Measurements from ENCODE around the gene TNFSF10.

DNA sequence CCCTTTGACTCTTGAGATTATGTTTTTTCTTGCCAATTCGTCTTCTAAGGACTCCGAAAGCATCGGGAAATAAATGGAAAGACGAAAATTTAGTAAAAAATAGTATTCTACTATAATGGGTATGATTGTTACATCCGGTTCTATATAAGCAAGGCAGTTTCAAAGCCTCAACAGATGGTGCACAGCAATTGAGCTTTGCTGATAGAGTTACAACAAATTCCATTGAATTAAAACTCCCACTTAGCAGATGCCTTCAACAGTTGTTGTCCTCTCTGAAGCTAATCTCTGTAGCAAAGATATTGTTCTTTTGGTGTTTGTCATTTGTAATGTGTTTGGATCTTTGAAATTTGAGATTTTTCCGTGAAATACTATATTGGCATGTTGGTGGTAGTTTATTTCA lies 58.9 kb downstream of the TNFSF10 start:
- TF ChIP-seq, protein P1, sequence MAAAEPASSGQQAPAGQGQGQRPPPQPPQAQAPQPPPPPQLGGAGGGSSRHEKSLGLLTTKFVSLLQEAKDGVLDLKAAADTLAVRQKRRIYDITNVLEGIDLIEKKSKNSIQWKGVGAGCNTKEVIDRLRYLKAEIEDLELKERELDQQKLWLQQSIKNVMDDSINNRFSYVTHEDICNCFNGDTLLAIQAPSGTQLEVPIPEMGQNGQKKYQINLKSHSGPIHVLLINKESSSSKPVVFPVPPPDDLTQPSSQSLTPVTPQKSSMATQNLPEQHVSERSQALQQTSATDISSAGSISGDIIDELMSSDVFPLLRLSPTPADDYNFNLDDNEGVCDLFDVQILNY (CRISPR knock-in tag; IDR thresholded peaks at IDR 0.05), result no peak
- TF ChIP-seq, protein P2, sequence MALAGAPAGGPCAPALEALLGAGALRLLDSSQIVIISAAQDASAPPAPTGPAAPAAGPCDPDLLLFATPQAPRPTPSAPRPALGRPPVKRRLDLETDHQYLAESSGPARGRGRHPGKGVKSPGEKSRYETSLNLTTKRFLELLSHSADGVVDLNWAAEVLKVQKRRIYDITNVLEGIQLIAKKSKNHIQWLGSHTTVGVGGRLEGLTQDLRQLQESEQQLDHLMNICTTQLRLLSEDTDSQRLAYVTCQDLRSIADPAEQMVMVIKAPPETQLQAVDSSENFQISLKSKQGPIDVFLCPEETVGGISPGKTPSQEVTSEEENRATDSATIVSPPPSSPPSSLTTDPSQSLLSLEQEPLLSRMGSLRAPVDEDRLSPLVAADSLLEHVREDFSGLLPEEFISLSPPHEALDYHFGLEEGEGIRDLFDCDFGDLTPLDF (CRISPR knock-in tag; IDR thresholded peaks at IDR 0.05), result no peak
- no peak for TF ChIP-seq ETV6 (CRISPR knock-in tag; IDR thresholded peaks at IDR 0.05)
- TF ChIP-seq, protein P3, sequence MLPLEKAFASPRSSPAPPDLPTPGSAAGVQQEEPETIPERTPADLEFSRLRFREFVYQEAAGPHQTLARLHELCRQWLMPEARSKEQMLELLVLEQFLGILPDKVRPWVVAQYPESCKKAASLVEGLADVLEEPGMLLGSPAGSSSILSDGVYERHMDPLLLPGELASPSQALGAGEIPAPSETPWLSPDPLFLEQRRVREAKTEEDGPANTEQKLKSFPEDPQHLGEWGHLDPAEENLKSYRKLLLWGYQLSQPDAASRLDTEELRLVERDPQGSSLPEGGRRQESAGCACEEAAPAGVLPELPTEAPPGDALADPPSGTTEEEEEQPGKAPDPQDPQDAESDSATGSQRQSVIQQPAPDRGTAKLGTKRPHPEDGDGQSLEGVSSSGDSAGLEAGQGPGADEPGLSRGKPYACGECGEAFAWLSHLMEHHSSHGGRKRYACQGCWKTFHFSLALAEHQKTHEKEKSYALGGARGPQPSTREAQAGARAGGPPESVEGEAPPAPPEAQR (CRISPR knock-in tag; IDR thresholded peaks at IDR 0.05), result no peak
- TF ChIP-seq, protein P4, sequence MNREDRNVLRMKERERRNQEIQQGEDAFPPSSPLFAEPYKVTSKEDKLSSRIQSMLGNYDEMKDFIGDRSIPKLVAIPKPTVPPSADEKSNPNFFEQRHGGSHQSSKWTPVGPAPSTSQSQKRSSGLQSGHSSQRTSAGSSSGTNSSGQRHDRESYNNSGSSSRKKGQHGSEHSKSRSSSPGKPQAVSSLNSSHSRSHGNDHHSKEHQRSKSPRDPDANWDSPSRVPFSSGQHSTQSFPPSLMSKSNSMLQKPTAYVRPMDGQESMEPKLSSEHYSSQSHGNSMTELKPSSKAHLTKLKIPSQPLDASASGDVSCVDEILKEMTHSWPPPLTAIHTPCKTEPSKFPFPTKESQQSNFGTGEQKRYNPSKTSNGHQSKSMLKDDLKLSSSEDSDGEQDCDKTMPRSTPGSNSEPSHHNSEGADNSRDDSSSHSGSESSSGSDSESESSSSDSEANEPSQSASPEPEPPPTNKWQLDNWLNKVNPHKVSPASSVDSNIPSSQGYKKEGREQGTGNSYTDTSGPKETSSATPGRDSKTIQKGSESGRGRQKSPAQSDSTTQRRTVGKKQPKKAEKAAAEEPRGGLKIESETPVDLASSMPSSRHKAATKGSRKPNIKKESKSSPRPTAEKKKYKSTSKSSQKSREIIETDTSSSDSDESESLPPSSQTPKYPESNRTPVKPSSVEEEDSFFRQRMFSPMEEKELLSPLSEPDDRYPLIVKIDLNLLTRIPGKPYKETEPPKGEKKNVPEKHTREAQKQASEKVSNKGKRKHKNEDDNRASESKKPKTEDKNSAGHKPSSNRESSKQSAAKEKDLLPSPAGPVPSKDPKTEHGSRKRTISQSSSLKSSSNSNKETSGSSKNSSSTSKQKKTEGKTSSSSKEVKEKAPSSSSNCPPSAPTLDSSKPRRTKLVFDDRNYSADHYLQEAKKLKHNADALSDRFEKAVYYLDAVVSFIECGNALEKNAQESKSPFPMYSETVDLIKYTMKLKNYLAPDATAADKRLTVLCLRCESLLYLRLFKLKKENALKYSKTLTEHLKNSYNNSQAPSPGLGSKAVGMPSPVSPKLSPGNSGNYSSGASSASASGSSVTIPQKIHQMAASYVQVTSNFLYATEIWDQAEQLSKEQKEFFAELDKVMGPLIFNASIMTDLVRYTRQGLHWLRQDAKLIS (CRISPR knock-in tag; IDR thresholded peaks at IDR 0.05; ENCODE audit: borderline replicate concordance), result no peak
- TF ChIP-seq, protein P5, sequence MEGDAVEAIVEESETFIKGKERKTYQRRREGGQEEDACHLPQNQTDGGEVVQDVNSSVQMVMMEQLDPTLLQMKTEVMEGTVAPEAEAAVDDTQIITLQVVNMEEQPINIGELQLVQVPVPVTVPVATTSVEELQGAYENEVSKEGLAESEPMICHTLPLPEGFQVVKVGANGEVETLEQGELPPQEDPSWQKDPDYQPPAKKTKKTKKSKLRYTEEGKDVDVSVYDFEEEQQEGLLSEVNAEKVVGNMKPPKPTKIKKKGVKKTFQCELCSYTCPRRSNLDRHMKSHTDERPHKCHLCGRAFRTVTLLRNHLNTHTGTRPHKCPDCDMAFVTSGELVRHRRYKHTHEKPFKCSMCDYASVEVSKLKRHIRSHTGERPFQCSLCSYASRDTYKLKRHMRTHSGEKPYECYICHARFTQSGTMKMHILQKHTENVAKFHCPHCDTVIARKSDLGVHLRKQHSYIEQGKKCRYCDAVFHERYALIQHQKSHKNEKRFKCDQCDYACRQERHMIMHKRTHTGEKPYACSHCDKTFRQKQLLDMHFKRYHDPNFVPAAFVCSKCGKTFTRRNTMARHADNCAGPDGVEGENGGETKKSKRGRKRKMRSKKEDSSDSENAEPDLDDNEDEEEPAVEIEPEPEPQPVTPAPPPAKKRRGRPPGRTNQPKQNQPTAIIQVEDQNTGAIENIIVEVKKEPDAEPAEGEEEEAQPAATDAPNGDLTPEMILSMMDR (IDR thresholded peaks at IDR 0.05), result no peak
- TF ChIP-seq, protein P6, sequence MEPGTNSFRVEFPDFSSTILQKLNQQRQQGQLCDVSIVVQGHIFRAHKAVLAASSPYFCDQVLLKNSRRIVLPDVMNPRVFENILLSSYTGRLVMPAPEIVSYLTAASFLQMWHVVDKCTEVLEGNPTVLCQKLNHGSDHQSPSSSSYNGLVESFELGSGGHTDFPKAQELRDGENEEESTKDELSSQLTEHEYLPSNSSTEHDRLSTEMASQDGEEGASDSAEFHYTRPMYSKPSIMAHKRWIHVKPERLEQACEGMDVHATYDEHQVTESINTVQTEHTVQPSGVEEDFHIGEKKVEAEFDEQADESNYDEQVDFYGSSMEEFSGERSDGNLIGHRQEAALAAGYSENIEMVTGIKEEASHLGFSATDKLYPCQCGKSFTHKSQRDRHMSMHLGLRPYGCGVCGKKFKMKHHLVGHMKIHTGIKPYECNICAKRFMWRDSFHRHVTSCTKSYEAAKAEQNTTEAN (CRISPR knock-in tag; IDR thresholded peaks at IDR 0.05), result no peak
- TF ChIP-seq, protein P7, sequence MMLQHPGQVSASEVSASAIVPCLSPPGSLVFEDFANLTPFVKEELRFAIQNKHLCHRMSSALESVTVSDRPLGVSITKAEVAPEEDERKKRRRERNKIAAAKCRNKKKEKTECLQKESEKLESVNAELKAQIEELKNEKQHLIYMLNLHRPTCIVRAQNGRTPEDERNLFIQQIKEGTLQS (CRISPR knock-in tag; conservative IDR thresholded peaks at IDR 0.05), result no peak
- TF ChIP-seq, protein P8, sequence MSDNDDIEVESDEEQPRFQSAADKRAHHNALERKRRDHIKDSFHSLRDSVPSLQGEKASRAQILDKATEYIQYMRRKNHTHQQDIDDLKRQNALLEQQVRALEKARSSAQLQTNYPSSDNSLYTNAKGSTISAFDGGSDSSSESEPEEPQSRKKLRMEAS (CRISPR knock-in tag; IDR thresholded peaks at IDR 0.05), result no peak
- TF ChIP-seq, protein P9, sequence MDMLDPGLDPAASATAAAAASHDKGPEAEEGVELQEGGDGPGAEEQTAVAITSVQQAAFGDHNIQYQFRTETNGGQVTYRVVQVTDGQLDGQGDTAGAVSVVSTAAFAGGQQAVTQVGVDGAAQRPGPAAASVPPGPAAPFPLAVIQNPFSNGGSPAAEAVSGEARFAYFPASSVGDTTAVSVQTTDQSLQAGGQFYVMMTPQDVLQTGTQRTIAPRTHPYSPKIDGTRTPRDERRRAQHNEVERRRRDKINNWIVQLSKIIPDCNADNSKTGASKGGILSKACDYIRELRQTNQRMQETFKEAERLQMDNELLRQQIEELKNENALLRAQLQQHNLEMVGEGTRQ (CRISPR knock-in tag; IDR thresholded peaks at IDR 0.05), result no peak

All from WTC11 (cell line).